Keratinocyte (primary cell): Measurements from ENCODE around the gene MROH2A. TPM values are rescaled to one million over a fixed set of nuclear protein-coding genes. Genes with fewer than 3 reads are reported as not detected.
"Not testable (repeated sequence)": the region's sequence is repeated elsewhere in the genome, so short reads cannot be mapped to it uniquely, and the experiment has no call there.

ENCODE experiments used
- DNase-seq: peaks from one replicate; pipeline ENCODE4 v3.0.0-alpha.2; 2011; ENCODE audit warnings: low read depth, missing footprints, low spot score
- FAIRE-seq: peaks from 2 replicates; lab custom pipeline; 2011; peaks lifted over from hg19 to GRCh38; lab: Jason Lieb, UNC
- H2AFZ ChIP-seq: 2 replicates; pipeline ENCODE4 v1.6.0; 2012; ENCODE audit warnings: low read length, control low read depth, inconsistent platforms; ENCODE audit not compliant: control insufficient read depth
- H3K27ac ChIP-seq: 2 replicates; pipeline ENCODE4 v1.5.1; 2011; ENCODE audit warnings: low read length; ENCODE audit not compliant: control insufficient read depth, insufficient read depth
- H3K27me3 ChIP-seq: 3 replicates; pipeline ENCODE4 v1.6.0; 2011; ENCODE audit warnings: low read length; ENCODE audit not compliant: control insufficient read depth, insufficient read depth; ENCODE audit errors: extremely low read depth
- H3K36me3 ChIP-seq, 2 experiments: 2 replicates in 1 of 2; 3 replicates in 1 of 2; pipeline ENCODE4 v1.5.1; 2011; ENCODE audit warnings: low read length in 2 of 2, mild to moderate bottlenecking in 1 of 2; ENCODE audit not compliant: control insufficient read depth in 2 of 2, insufficient read depth in 2 of 2; ENCODE audit errors: extremely low read depth in 1 of 2
- H3K4me1 ChIP-seq: 3 replicates; pipeline ENCODE4 v1.5.1; 2011; ENCODE audit warnings: low read length; ENCODE audit not compliant: control insufficient read depth, insufficient read depth; ENCODE audit errors: extremely low read depth
- H3K4me2 ChIP-seq: 3 replicates; pipeline ENCODE4 v1.6.0; 2011; ENCODE audit warnings: low read depth, low read length; ENCODE audit not compliant: control insufficient read depth, insufficient read depth; ENCODE audit errors: extremely low read depth
- H3K4me3 ChIP-seq, 3 experiments: fragments of 200-600 bp in 1 of 3; sonication (generic) in 1 of 3; 2 replicates in 2 of 3; 3 replicates in 1 of 3; pipeline ENCODE4 v1.5.1; 2011 to 2016; ENCODE audit warnings: low read length in 3 of 3, mild to moderate bottlenecking in 3 of 3, control low read depth in 2 of 3, inconsistent platforms in 1 of 3, low read depth in 1 of 3, mixed read lengths in 1 of 3, mixed run types in 1 of 3, moderate library complexity in 1 of 3; ENCODE audit not compliant: control insufficient read depth in 2 of 3, insufficient read depth in 2 of 3; ENCODE audit errors: extremely low read depth in 1 of 3
- H3K79me2 ChIP-seq: 2 replicates; pipeline ENCODE4 v1.6.0; 2012; ENCODE audit warnings: low read length; ENCODE audit not compliant: control insufficient read depth, insufficient read depth
- H3K9ac ChIP-seq: 3 replicates; pipeline ENCODE4 v1.6.0; 2011; ENCODE audit warnings: low read length; ENCODE audit not compliant: control insufficient read depth, insufficient read depth; ENCODE audit errors: extremely low read depth
- H3K9me1 ChIP-seq: 3 replicates; pipeline ENCODE4 v1.6.0; 2011; ENCODE audit warnings: low read length; ENCODE audit not compliant: control insufficient read depth, insufficient read depth; ENCODE audit errors: extremely low read depth
- H3K9me3 ChIP-seq: 2 replicates; pipeline ENCODE4 v1.5.1; 2012; ENCODE audit warnings: low read depth, low read length; ENCODE audit not compliant: control insufficient read depth
- H4K20me1 ChIP-seq: 3 replicates; pipeline ENCODE4 v1.6.0; 2011; ENCODE audit warnings: low read length; ENCODE audit not compliant: control insufficient read depth, insufficient read depth; ENCODE audit errors: extremely low read depth
- EZH2 ChIP-seq: IDR thresholded peaks from one replicate; pipeline ENCODE4 v1.6.1; 2012; ENCODE audit warnings: inconsistent platforms, mild to moderate bottlenecking, low read length, moderate library complexity
- dilution Hi-C: fragments of 300-500 bp; cut with MboI; formaldehyde crosslinking; loops from one replicate; pipeline ENCODE4 v1.7.0; 2020; ENCODE audit warnings: low sequenced_read_pairs; ENCODE audit not compliant: extremely low pct_ligation_motif_present
- polyA plus RNA-seq, 5 experiments: library from polyadenylated mRNA; depleted of rRNA in 3 of 5; stranded (reverse) in 3 of 5; stranded (forward) in 1 of 5; unstranded in 1 of 5; fragments of >200 nt; gene quantifications; 1 replicate in 1 of 5; 2 replicates in 3 of 5; 3 replicates in 1 of 5; pipeline versions ENCODE4 v1.2.1 to v1.2.3, GENCODE V29; 2011 to 2012; ENCODE audit warnings: missing spikeins in 2 of 5, low read depth in 1 of 5, low replicate concordance in 1 of 5
- TF ChIP-seq, protein P1 (sequence below), 3 experiments: IDR thresholded peaks in 1 of 3; conservative IDR thresholded peaks in 1 of 3; optimal IDR thresholded peaks in 1 of 3; 2 replicates in 2 of 3; 3 replicates in 1 of 3; pipeline versions ENCODE3 to v1.5.1; 2011; ENCODE audit warnings: low read length in 3 of 3, mild to moderate bottlenecking in 3 of 3, moderate library complexity in 2 of 3, control low read depth in 1 of 3, inconsistent platforms in 1 of 3; ENCODE audit not compliant: insufficient read depth in 2 of 3; ENCODE audit errors: extremely low read depth in 1 of 3

MROH2A gene
- polyA plus RNA-seq, 1 donor (not counting 4 experiments of a cell fraction or from before 2014, with no cell fraction given) = 0.33 TPM

- H3K9me1 ChIP-seq, H3K4me2 ChIP-seq, H3K27me3 ChIP-seq, H3K4me1 ChIP-seq, H3K4me3 ChIP-seq, H4K20me1 ChIP-seq, H3K9me3 ChIP-seq, DNase-seq, H3K27ac ChIP-seq, H3K79me2 ChIP-seq, H3K9ac ChIP-seq, dilution Hi-C loops, FAIRE-seq, H2AFZ ChIP-seq: not testable (repeated sequence)
- H3K36me3 ChIP-seq = peaks cover 4 to 11% of the 10 kb centered on the region in 2 experiments
Observed at GRCh38 chr2:233751212-233752009, 26.7 kb upstream of the MROH2A start.

GRCh38 chr2:233754872-233755611 lies 23.1 kb upstream of the MROH2A start:
- H3K4me2 ChIP-seq = no peak overlapping the region
- H2AFZ ChIP-seq = no peak overlapping the region
- peaks cover 2 to 11% of the 10 kb centered on the region in 2 experiments for H3K36me3 ChIP-seq
- dilution Hi-C loops = no loop called here
- no peak overlapping the region for H3K9ac ChIP-seq
- H4K20me1 ChIP-seq = peaks cover 2% of the 10 kb centered on the region
- no peak overlapping the region for H3K4me3 ChIP-seq
- peaks cover under 1% of the 10 kb centered on the region for H3K4me1 ChIP-seq
- H3K27ac ChIP-seq = no peak overlapping the region
- no peak for TF ChIP-seq EZH2
- TF ChIP-seq, protein P1, sequence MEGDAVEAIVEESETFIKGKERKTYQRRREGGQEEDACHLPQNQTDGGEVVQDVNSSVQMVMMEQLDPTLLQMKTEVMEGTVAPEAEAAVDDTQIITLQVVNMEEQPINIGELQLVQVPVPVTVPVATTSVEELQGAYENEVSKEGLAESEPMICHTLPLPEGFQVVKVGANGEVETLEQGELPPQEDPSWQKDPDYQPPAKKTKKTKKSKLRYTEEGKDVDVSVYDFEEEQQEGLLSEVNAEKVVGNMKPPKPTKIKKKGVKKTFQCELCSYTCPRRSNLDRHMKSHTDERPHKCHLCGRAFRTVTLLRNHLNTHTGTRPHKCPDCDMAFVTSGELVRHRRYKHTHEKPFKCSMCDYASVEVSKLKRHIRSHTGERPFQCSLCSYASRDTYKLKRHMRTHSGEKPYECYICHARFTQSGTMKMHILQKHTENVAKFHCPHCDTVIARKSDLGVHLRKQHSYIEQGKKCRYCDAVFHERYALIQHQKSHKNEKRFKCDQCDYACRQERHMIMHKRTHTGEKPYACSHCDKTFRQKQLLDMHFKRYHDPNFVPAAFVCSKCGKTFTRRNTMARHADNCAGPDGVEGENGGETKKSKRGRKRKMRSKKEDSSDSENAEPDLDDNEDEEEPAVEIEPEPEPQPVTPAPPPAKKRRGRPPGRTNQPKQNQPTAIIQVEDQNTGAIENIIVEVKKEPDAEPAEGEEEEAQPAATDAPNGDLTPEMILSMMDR (optimal IDR thresholded peaks at IDR 0.05 in 1 of 3, IDR thresholded peaks at IDR 0.05 in 1 of 3, conservative IDR thresholded peaks at IDR 0.05 in 1 of 3; ENCODE audit: extremely low read depth in 1 of 3, insufficient read depth in 2 of 3, low read length in 3 of 3) = no peak
- no peaks in the 10 kb centered on the region for H3K27me3 ChIP-seq
- no peaks in the 10 kb centered on the region for H3K9me1 ChIP-seq
- FAIRE-seq (no peak), DNase-seq (no peak)
- no peaks in the 10 kb centered on the region for H3K9me3 ChIP-seq
- peaks cover 2% of the 10 kb centered on the region for H3K79me2 ChIP-seq
